GM12878 (cell line): ENCODE data around the gene MTSS2.

Source experiments
- EP300 ChIP-seq, 2 experiments: fragments of 150-350 bp in 1 of 2; IDR thresholded peaks; 2 replicates each; pipeline ENCODE4 v1.6.1; 2011 to 2012; ENCODE audit warnings: low read depth in 2 of 2, low read length in 2 of 2, borderline replicate concordance in 1 of 2, improper control_type of control experiment in 1 of 2, inconsistent platforms in 1 of 2; ENCODE audit not compliant: control insufficient read depth in 1 of 2
- FOS ChIP-seq: IDR thresholded peaks from 3 replicates; pipeline ENCODE4 v1.6.1; 2011; ENCODE audit warnings: borderline replicate concordance; ENCODE audit not compliant: insufficient read length; ENCODE audit errors: extremely low read depth
- MEF2A ChIP-seq: IDR thresholded peaks from 2 replicates; pipeline ENCODE4 v1.6.1; 2011; ENCODE audit warnings: low read depth, mild to moderate bottlenecking, low read length, moderate library complexity; ENCODE audit not compliant: insufficient read depth
- MYC ChIP-seq: IDR thresholded peaks from 2 replicates; pipeline ENCODE4 v1.6.1; 2011; ENCODE audit warnings: mild to moderate bottlenecking, low read length, moderate library complexity, inconsistent platforms; ENCODE audit not compliant: insufficient read depth, insufficient replicate concordance, insufficient read length, severe bottlenecking
- NFIC ChIP-seq: IDR thresholded peaks from 2 replicates; pipeline ENCODE4 v1.6.1; 2012; ENCODE audit warnings: low read depth, mild to moderate bottlenecking, inconsistent platforms, low read length, moderate library complexity
- PML ChIP-seq: IDR thresholded peaks from 2 replicates; pipeline ENCODE4 v1.6.1; 2012; ENCODE audit warnings: low read length, inconsistent platforms
- SREBF2 ChIP-seq: IDR thresholded peaks from 2 replicates; pipeline ENCODE4 v1.6.1; 2012; ENCODE audit warnings: mild to moderate bottlenecking, low read length
- TF ChIP-seq, protein P1 (sequence below): fragments of 450-650 bp; IDR thresholded peaks from 2 replicates; pipeline ENCODE4 v1.6.1; 2017; ENCODE audit warnings: mild to moderate bottlenecking, moderate library complexity
- TF ChIP-seq, protein P2 (sequence below), 3 experiments: IDR thresholded peaks in 2 of 3; conservative IDR thresholded peaks in 1 of 3; 2 replicates each; pipeline ENCODE4 v1.5.1; 2011; ENCODE audit warnings: low read depth in 3 of 3, low read length in 3 of 3, mild to moderate bottlenecking in 3 of 3, control low read depth in 2 of 3, moderate library complexity in 2 of 3, inconsistent platforms in 1 of 3, mixed read lengths in 1 of 3; ENCODE audit not compliant: control insufficient read depth in 2 of 3, insufficient read depth in 1 of 3; ENCODE audit errors: extremely low read depth in 1 of 3

DNA sequence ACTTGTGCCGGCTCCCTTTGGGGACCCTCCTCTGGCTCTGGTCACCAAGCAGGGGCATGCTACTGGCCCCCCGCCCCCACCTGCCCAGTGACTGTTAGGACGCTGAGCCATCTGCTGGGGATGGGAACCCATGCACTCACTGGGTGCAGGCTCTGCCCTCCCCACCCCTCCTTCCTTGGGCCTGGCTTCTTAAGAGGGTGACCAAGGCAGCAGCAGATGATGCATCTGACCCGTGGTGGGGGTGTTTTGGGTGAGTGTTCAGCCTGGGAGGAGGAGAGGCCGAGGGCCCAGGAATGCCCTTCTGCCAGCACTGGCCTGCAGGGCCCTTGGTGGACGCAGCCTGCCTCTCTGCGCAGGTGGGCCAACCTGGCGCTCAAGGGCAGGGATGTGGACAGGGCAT, 19.2 kb upstream of the MTSS2 start:
- TF ChIP-seq, protein P1, sequence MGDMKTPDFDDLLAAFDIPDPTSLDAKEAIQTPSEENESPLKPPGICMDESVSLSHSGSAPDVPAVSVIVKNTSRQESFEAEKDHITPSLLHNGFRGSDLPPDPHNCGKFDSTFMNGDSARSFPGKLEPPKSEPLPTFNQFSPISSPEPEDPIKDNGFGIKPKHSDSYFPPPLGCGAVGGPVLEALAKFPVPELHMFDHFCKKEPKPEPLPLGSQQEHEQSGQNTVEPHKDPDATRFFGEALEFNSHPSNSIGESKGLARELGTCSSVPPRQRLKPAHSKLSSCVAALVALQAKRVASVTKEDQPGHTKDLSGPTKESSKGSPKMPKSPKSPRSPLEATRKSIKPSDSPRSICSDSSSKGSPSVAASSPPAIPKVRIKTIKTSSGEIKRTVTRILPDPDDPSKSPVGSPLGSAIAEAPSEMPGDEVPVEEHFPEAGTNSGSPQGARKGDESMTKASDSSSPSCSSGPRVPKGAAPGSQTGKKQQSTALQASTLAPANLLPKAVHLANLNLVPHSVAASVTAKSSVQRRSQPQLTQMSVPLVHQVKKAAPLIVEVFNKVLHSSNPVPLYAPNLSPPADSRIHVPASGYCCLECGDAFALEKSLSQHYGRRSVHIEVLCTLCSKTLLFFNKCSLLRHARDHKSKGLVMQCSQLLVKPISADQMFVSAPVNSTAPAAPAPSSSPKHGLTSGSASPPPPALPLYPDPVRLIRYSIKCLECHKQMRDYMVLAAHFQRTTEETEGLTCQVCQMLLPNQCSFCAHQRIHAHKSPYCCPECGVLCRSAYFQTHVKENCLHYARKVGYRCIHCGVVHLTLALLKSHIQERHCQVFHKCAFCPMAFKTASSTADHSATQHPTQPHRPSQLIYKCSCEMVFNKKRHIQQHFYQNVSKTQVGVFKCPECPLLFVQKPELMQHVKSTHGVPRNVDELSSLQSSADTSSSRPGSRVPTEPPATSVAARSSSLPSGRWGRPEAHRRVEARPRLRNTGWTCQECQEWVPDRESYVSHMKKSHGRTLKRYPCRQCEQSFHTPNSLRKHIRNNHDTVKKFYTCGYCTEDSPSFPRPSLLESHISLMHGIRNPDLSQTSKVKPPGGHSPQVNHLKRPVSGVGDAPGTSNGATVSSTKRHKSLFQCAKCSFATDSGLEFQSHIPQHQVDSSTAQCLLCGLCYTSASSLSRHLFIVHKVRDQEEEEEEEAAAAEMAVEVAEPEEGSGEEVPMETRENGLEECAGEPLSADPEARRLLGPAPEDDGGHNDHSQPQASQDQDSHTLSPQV, result no peak
- TF ChIP-seq FOS (no peak), SREBF2 (no peak), MEF2A (no peak), NFIC (no peak), PML (no peak), MYC (no peak), EP300 (IDR thresholded peaks at IDR 0.05; ENCODE audit: borderline replicate concordance in 1 of 2, control insufficient read depth in 1 of 2, low read depth in 2 of 2, low read length in 2 of 2) (no peak)
- TF ChIP-seq, protein P2, sequence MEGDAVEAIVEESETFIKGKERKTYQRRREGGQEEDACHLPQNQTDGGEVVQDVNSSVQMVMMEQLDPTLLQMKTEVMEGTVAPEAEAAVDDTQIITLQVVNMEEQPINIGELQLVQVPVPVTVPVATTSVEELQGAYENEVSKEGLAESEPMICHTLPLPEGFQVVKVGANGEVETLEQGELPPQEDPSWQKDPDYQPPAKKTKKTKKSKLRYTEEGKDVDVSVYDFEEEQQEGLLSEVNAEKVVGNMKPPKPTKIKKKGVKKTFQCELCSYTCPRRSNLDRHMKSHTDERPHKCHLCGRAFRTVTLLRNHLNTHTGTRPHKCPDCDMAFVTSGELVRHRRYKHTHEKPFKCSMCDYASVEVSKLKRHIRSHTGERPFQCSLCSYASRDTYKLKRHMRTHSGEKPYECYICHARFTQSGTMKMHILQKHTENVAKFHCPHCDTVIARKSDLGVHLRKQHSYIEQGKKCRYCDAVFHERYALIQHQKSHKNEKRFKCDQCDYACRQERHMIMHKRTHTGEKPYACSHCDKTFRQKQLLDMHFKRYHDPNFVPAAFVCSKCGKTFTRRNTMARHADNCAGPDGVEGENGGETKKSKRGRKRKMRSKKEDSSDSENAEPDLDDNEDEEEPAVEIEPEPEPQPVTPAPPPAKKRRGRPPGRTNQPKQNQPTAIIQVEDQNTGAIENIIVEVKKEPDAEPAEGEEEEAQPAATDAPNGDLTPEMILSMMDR (IDR thresholded peaks at IDR 0.05 in 2 of 3, conservative IDR thresholded peaks at IDR 0.05 in 1 of 3; ENCODE audit: control insufficient read depth in 2 of 3, extremely low read depth in 1 of 3, insufficient read depth in 1 of 3, low read depth in 3 of 3, low read length in 3 of 3), result no peak
